Measurements from ENCODE around the gene BMERB1.

BMERB1 gene

GRCh38 chr16:15506441-15506840, 72.1 kb downstream of the BMERB1 start:
- no peak for DNase-seq

GRCh38 chr16:15507301-15507958, 73.0 kb downstream of the BMERB1 start:
- no peak for DNase-seq

GRCh38 chr16:15507959-15508627, 73.7 kb downstream of the BMERB1 start:
- DNase-seq: no peak

- DNase-seq: no peak
These were observed 74.7 kb downstream of the BMERB1 start for GRCh38 chr16:15509051-15509592.

GRCh38 chr16:15509593-15510535, 75.5 kb downstream of the BMERB1 start:
- no peak for DNase-seq

GRCh38 chr16:15510992-15511391, 76.6 kb downstream of the BMERB1 start:
- no peak for DNase-seq

- no peak for DNase-seq
These were observed 77.5 kb downstream of the BMERB1 start for GRCh38 chr16:15511759-15512487.

GRCh38 chr16:15513156-15513555, 78.8 kb downstream of the BMERB1 start:
- no peak for DNase-seq

GRCh38 chr16:15515992-15516391, 81.6 kb downstream of the BMERB1 start:
- DNase-seq: no peak

- DNase-seq: no peak
These were observed 82.2 kb downstream of the BMERB1 start for GRCh38 chr16:15516609-15517008.

GRCh38 chr16:15517743-15518377, 83.5 kb downstream of the BMERB1 start:
- no peak for DNase-seq

GRCh38 chr16:15518381-15519351, 84.3 kb downstream of the BMERB1 start:
- DNase-seq: no peak

GRCh38 chr16:15519790-15520189, 85.4 kb downstream of the BMERB1 start:
- no peak for DNase-seq

GRCh38 chr16:15521390-15521757, 87.0 kb downstream of the BMERB1 start:
- no peak for DNase-seq

- DNase-seq: no peak
These were observed 87.5 kb downstream of the BMERB1 start for GRCh38 chr16:15521758-15522509.

GRCh38 chr16:15523092-15523541, 88.7 kb downstream of the BMERB1 start:
- DNase-seq: no peak

- DNase-seq: no peak
These were observed 89.6 kb downstream of the BMERB1 start for GRCh38 chr16:15523939-15524338.

- DNase-seq: no peak
These were observed 90.6 kb downstream of the BMERB1 start for GRCh38 chr16:15524966-15525365.

GRCh38 chr16:15526097-15526496, 91.7 kb downstream of the BMERB1 start:
- DNase-seq: no peak

- DNase-seq: no peak
These were observed 92.3 kb downstream of the BMERB1 start for GRCh38 chr16:15526731-15527130.
